ENCODE measurements around the gene GMDS. TPM values are rescaled to one million over a fixed set of nuclear protein-coding genes. Genes with fewer than 3 reads are reported as not detected.

Gene GMDS
- total and polyA plus RNA-seq, 2 of the 8 experiments (the other 6 are each of a cell fraction or from before 2014, with no cell fraction given) = 16.8 to 50.0 TPM

- no peak overlapping the region for H3K4ac ChIP-seq (replicated peaks; ENCODE audit: insufficient read length, low read depth, low read length)
- no peak overlapping the region for H3K14ac ChIP-seq (ENCODE audit: insufficient read length)
- H3K79me2 ChIP-seq (ENCODE audit: control insufficient read depth in 1 of 2, insufficient read depth in 2 of 2, low read length in 2 of 2) = no peaks in the 10 kb centered on the region
- H3K18ac ChIP-seq (ENCODE audit: extremely low read depth, low read length) = no peak overlapping the region
- no peaks in the 10 kb centered on the region for H3K36me3 ChIP-seq (ENCODE audit: control insufficient read depth in 2 of 4, insufficient read depth in 4 of 4, low read length in 3 of 4)
- H3K23me2 ChIP-seq (ENCODE audit: low read depth, low read length) = no peaks in the 10 kb centered on the region
- no peak overlapping the region for H3K56ac ChIP-seq (replicated peaks; ENCODE audit: insufficient read length, low read depth, low read length)
- FAIRE-seq = no peak
- H2BK12ac ChIP-seq (ENCODE audit: low read depth, low read length) = no peak overlapping the region
- H3K4me2 ChIP-seq (ENCODE audit: insufficient read depth in 1 of 2, low read depth in 2 of 2, low read length in 2 of 2) = no peak overlapping the region
- H4K8ac ChIP-seq (ENCODE audit: extremely low read depth, insufficient read depth, low read length) = no peak overlapping the region
- H2BK5ac ChIP-seq (ENCODE audit: low read depth, low read length) = no peak overlapping the region
- no peak overlapping the region for H4K91ac ChIP-seq (replicated peaks; ENCODE audit: insufficient read length, low read length)
- no peak overlapping the region for H2BK20ac ChIP-seq (ENCODE audit: low read length)
- POLR2A ChIA-PET (ENCODE audit: partially characterized antibody) = no interaction called here
- no peaks in the 10 kb centered on the region for H4K20me1 ChIP-seq (replicated peaks in 1 of 2; ENCODE audit: control insufficient read depth in 1 of 2, insufficient read depth in 2 of 2, low read length in 2 of 2)
- no peak overlapping the region for H2AK5ac ChIP-seq (ENCODE audit: low read depth, low read length)
- H3K9me3 ChIP-seq (ENCODE audit: insufficient read depth in 2 of 2, low read depth in 1 of 2, low read length in 1 of 2) = no peaks in the 10 kb centered on the region; a peak in 1 of 4 replicates
- no peaks in the 10 kb centered on the region for H3K27me3 ChIP-seq (replicated peaks in 1 of 4; ENCODE audit: control insufficient read depth in 3 of 4, extremely low read depth in 1 of 4, insufficient read depth in 3 of 4, low read length in 3 of 4)
- DNase-seq (ENCODE audit: low read depth in 1 of 2, low spot score in 2 of 2) = no peak
- no peak overlapping the region for H3K4me3 ChIP-seq (ENCODE audit: extremely low read depth in 1 of 4, insufficient read depth in 2 of 4, low read depth in 3 of 4, low read length in 4 of 4)
- 89% methylated on average over 10 of the region's 12 CpGs; no CpG with 5 or more reads in 1 of the 2 experiments for WGBS, 2 experiments (ENCODE audit: extremely low coverage in 1 of 2, insufficient coverage in 1 of 2, insufficient read length in 1 of 2, insufficient replicate concordance in 2 of 2, low coverage in 1 of 2, low lambda C conversion rate in 2 of 2, missing lambda C conversion rate in 1 of 2)
- no peaks in the 10 kb centered on the region for H3K79me1 ChIP-seq (ENCODE audit: low read depth, low read length)
- no peak overlapping the region for H3K23ac ChIP-seq (ENCODE audit: insufficient read length)
- H3K4me1 ChIP-seq (replicated peaks in 1 of 4; ENCODE audit: control insufficient read depth in 3 of 4, insufficient read depth in 4 of 4, low read length in 3 of 4) = peaks cover 0 to 3% (median 0%) of the 10 kb centered on the region in 4 experiments; a peak in 1 of 7 replicates
- TF ChIP-seq BCL11A (IDR thresholded peaks at IDR 0.05; ENCODE audit: low read depth in 2 of 2, low read length in 2 of 2) = no peak
- no peak for TF ChIP-seq CBX8 (IDR thresholded peaks at IDR 0.05; ENCODE audit: borderline replicate concordance, low read depth, low read length)
- no peak for TF ChIP-seq MAX (IDR thresholded peaks at IDR 0.05)
- TF ChIP-seq GABPA (IDR thresholded peaks at IDR 0.05; ENCODE audit: borderline replicate concordance, insufficient read depth, low read length) = no peak
- TF ChIP-seq TEAD4 (IDR thresholded peaks at IDR 0.05; ENCODE audit: low read depth, low read length) = no peak
- TF ChIP-seq E2F6 (IDR thresholded peaks at IDR 0.05) = no peak
- no peak for TF ChIP-seq TBP (IDR thresholded peaks at IDR 0.05; ENCODE audit: low read depth, low read length)
- TF ChIP-seq BACH1 (IDR thresholded peaks at IDR 0.05; ENCODE audit: low read length) = no peak
- no peak overlapping the region for H3K27ac ChIP-seq (ENCODE audit: low read depth, low read length)
- CTCF ChIA-PET (ENCODE audit: partially characterized antibody) = interaction anchor here (0.8 to 6.0 kb wide), 6 partner anchors 15 to 251 kb away, joined by 3 to 31 read pairs (median 4); no protein-coding TSS in a partner anchor
- no peak overlapping the region for H2BK120ac ChIP-seq (replicated peaks; ENCODE audit: low read depth, low read length)
- no peak overlapping the region for H2AFZ ChIP-seq (ENCODE audit: low read length)
- H4K5ac ChIP-seq (ENCODE audit: insufficient read length, low read depth, low read length) = no peak overlapping the region
- H3K9ac ChIP-seq (replicated peaks in 1 of 4; ENCODE audit: extremely low read depth in 1 of 4, low read depth in 3 of 4, low read length in 3 of 4) = no peak overlapping the region
- H2BK15ac ChIP-seq (ENCODE audit: low read length) = no peak overlapping the region
These were observed 543.6 kb downstream of the GMDS start for GRCh38 chr6:1701668-1702353.
